ENCODE data around the gene SULT1A1.
"Not testable (repeated sequence)": the region's sequence is repeated elsewhere in the genome, so short reads cannot be mapped to it uniquely, and the experiment has no call there.

Gene SULT1A1

GRCh38 chr16:28607681-28608495 is 2.0 kb downstream of the SULT1A1 start:
- not testable (repeated sequence) for DNase-seq

- DNase-seq, result no peak
These were observed 2.7 kb downstream of the SULT1A1 start for GRCh38 chr16:28607116-28607623.

- no peak for DNase-seq
These were observed 3.3 kb downstream of the SULT1A1 start for GRCh38 chr16:28606291-28607115.

GRCh38 chr16:28604186-28604565 is 5.7 kb downstream of the SULT1A1 start:
- no peak for DNase-seq

DNA sequence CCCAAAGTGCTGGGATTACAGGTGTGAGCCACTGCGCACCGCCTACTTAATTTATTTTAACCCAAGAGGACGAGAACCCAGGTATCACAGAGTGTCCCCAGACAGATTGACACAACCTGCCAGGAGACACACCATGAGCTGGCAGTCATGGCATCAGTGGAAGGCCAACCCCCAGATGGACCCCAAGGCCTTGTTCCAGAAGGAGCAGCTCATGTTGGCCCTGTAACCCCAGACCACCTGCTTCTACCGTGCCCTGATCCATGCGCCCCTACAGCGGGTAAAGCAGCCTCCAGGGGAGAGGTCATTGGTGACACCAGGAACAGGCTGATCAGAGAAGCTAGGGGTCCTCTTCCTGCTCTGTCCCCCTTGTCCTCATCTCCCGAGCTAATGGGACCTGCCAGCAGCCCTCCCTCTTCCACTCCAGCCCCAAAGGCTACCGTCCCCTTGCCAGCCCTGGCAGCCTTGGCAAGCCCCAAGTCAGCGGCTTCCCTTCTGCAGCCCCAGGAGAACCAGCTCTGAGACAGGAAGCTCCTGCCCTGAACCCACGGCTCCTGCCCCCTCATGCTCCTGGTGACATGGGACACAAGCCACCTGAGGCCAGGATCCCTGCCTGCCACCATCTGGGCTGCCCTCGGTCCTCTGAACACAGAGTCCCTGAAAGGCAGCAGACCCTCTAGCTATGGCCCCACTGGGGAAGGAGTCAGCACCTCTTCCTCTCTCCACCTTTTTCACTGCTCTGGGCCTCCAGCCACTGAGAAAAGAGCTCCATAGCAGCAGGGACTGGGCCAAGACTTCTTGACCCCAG is 6.3 kb downstream of the SULT1A1 start:
- no peak for DNase-seq

- DNase-seq, result no peak
These were observed 7.3 kb downstream of the SULT1A1 start for GRCh38 chr16:28602529-28602928.

DNA sequence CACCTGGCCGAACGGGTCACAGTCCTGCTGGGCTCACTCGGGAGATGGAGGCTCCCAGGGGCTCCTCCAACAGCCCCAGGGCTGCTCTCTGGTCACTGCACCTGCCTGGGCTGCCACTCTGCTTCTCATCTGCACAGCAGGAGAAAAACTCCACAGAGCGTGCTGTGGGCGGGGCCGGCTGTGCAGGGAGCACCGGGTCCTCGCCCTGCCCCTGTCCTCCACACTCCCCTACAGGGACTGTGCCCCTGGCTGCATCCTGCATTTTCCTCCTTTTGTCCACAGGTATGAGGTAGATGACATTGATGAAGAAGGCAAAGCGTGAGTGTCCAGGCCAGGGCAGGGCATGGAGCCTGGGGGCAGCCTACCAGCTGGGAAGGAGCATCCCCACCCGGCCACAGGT is 7.8 kb downstream of the SULT1A1 start:
- DNase-seq, result not testable (repeated sequence)

- not testable (repeated sequence) for DNase-seq
These were observed 8.3 kb downstream of the SULT1A1 start for GRCh38 chr16:28601589-28601988.

DNA sequence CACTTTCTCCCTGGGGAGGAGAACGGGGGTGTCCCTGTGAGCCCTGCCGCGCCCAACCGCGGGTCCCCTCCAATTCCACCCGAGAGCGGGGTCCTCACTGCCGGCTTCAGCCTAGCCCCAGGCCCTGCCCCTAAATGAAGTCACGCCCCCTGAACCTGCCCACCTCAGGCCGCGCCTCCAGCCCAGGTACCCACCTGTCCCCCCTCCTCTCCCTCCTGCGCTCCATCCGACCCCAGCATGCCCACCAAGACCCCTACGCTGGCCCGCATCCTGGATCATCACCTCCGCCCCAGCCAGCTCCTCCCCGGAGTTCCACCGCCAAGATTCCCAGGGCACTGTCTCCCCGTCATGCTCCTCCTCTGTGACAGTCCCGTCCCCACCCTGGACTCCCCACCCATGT is 8.9 kb downstream of the SULT1A1 start:
- DNase-seq, result not testable (repeated sequence)

DNA sequence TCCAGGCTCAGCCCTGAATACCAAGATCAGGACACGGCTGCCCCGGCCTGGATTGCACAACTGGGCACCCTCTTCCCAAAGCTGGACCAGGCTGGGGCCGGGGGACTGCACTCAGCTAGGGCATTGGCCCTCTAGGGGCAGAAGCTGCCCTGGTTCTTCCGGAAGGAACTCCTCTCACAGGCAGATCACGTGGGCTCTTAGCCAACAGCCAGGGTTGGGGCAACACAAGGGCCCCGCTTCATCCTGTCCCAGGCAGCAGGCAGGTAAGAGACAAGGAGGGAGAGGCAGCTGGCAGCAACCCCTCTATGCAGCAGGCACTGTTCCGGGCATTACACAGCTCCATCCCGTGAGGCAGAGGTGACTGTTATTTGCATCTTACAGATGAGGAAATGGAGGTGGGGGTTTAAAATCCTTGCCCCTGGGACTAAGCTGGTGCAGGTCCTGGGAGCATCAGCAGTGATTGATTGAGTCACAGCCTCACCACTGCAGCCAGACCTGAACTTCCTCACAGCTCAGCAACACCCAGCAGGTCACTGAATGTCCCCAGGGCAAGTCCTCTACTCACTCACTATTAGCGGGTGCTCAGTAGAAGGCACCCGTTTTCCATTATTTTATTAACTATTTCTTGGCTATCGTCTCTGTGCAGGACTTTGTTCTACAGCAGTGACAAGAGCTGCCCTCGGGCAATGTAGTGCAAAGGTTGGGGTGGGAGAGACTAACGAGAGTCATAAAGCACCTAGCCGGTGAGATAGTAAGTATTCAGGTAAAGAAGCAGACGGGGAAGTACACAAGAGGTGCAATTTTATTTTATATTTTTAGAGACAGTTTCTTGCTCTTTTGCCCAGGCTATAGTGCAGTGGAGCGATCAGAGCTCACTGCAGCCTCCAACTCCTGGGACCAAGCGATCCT is 10.2 kb downstream of the SULT1A1 start:
- DNase-seq, result not testable (repeated sequence)

GRCh38 chr16:28597692-28598261 is 12.1 kb downstream of the SULT1A1 start:
- no peak for DNase-seq

DNA sequence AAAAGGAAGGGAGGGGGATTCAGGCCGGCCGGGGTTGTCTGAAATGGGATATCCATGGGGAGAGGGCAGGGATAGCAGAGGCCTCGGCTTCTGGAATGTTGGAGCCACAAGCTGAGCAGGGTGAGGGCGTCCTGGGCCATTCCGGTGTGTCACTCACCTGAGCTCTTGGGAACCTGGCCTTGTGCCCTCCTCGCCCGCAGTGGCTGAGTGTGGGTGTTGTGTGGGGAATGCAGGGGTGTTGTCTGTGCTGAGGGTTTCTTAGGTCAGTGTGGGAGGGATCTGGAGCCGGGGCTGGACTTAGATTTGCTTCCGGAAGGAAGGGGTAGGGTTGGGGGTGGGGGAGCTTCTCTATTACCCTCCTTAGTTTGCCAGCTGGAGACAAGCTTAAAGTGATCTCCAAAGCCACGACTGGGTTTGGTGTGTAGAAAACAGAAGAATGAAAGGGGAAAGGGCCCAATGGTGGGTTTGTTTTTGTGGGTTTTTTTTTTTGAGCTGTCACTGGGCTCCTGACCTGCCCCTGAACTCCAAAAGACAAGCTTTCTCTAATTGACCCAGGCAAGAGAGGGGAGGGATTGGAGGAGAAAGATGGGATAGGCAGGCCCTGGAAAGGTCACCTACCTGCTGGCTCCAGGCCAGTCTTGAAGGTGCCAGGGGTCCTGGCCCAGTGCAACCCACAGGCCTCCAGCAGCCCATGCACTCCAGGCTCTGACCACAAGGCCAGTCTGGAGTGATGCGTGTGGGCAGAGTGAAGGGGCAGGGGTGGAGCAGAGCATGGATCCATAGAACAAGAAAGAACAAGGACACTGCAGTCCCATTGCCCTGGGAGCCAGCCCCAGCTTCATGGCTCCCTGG is 12.8 kb downstream of the SULT1A1 start, which contains the start of gene SULT1A2:
Gene SULT1A2, minus strand, starts transcription at position 211 of the 852 bp plus-strand sequence. CDS start 1,120 bp downstream, outside the sequence.
- DNase-seq, result no peak

- DNase-seq, result no peak
These were observed 13.7 kb downstream of the SULT1A1 start for GRCh38 chr16:28596115-28596630.

DNA sequence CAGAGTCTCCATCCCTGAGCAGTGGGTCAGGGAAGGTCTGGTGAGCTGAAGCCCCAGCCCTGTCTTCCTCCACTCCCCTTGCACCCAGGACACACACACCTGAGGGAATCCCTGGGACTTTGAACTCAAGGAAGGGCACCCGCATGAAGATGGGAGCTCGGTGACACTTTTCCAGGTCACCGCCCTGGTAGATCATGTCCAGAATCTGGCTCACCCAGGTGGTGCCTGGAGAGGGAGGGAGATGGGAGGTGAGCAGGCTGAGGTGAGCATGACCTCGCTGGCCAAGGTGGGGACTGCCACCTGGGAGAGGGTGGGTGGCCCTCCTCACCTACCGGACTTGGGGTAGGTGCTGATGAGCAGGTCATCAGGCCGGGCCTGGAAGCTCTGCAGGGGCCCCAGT is 14.4 kb downstream of the SULT1A1 start:
- DNase-seq, result not testable (repeated sequence)

- DNase-seq, result no peak
These were observed 16.8 kb downstream of the SULT1A1 start for GRCh38 chr16:28592979-28593553.

DNA sequence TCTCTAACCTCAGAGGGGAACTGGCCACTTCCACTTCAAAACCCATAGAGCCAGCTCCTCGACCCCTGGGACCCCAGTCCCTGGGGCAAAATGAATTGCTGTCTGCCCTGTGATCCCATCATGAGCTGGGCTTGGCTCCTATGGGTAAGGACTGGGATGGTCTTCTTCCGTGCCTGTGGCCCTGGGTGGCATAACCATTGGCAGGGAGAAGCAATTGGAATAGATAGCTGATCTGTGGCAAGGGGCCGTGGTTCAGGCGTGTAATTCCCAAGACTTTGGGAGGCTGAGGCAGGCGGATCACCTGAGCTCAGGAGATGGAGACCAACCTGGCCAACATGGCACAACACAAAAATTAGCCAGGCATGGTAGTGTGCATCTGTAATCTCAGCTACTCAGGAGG is 17.3 kb downstream of the SULT1A1 start:
- no peak for DNase-seq

DNA sequence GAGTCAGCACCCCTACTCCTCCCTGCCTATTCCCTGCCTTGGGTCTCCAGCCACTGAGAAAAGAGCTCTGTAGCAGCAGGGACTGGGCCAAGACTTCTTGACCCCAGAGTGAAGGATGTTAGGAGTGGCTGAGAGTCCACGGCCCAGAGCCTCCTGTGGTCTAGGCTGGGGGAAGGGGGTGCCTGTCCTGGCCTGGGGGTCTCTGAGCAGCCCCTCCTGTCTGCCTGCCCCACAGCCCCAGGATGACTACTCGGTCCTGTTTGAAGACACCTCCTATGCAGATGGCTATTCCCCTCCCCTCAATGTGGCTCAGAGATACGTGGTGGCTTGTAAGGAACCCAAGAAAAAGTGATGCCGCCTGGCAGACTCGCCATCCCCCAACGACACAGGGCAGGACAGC is 18.5 kb downstream of the SULT1A1 start:
- no peak for DNase-seq

GRCh38 chr16:28590384-28591340 is 19.2 kb downstream of the SULT1A1 start:
- no peak for DNase-seq

All from NCI-H446 treated with DMSO at 0.1 percent for 48 hours (cell line).